Retinal pigment epithelial cell (primary cell): ENCODE results near the gene GPR75.

Experiments
- DNase-seq: peaks from one replicate; pipeline ENCODE4 v3.0.0-alpha.2; 2010; ENCODE audit warnings: low read depth
- H3K4me3 ChIP-seq: 2 replicates; pipeline ENCODE4 v1.5.1; 2011; ENCODE audit warnings: mild to moderate bottlenecking, low read length, control low read depth, moderate library complexity
- CTCF ChIP-seq: conservative IDR thresholded peaks from 2 replicates; pipeline ENCODE4 v1.5.1; 2011; ENCODE audit warnings: low read depth, low read length, control low read depth, inconsistent platforms

The GPR75 gene

GRCh38 chr2:53811601-53812000 lies 48.2 kb downstream of the GPR75 start:
- no peak for DNase-seq
- no peak for TF ChIP-seq CTCF
- no peak overlapping the region for H3K4me3 ChIP-seq
